ENCODE results near the gene JAZF1.

JAZF1 gene

GRCh38 chr7:28178599-28178998 lies 2.0 kb downstream of the JAZF1 start:
- no peak for TF ChIP-seq TAF1 (IDR thresholded peaks at IDR 0.05; ENCODE audit: borderline replicate concordance, insufficient read depth, low read length)

GRCh38 chr7:28177836-28178235 lies 2.8 kb downstream of the JAZF1 start:
- TF ChIP-seq FOXP2 (optimal IDR thresholded peaks at IDR 0.05; ENCODE audit: borderline replicate concordance, extremely low read depth, extremely low read length, insufficient read depth): no peak
- TF ChIP-seq POLR2AphosphoS5 (IDR thresholded peaks at IDR 0.05; ENCODE audit: low read depth, low read length): no peak
- TF ChIP-seq, protein P1, sequence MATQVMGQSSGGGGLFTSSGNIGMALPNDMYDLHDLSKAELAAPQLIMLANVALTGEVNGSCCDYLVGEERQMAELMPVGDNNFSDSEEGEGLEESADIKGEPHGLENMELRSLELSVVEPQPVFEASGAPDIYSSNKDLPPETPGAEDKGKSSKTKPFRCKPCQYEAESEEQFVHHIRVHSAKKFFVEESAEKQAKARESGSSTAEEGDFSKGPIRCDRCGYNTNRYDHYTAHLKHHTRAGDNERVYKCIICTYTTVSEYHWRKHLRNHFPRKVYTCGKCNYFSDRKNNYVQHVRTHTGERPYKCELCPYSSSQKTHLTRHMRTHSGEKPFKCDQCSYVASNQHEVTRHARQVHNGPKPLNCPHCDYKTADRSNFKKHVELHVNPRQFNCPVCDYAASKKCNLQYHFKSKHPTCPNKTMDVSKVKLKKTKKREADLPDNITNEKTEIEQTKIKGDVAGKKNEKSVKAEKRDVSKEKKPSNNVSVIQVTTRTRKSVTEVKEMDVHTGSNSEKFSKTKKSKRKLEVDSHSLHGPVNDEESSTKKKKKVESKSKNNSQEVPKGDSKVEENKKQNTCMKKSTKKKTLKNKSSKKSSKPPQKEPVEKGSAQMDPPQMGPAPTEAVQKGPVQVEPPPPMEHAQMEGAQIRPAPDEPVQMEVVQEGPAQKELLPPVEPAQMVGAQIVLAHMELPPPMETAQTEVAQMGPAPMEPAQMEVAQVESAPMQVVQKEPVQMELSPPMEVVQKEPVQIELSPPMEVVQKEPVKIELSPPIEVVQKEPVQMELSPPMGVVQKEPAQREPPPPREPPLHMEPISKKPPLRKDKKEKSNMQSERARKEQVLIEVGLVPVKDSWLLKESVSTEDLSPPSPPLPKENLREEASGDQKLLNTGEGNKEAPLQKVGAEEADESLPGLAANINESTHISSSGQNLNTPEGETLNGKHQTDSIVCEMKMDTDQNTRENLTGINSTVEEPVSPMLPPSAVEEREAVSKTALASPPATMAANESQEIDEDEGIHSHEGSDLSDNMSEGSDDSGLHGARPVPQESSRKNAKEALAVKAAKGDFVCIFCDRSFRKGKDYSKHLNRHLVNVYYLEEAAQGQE (IDR thresholded peaks at IDR 0.05; ENCODE audit: insufficient read depth in 1 of 2, low read depth in 2 of 2, low read length in 2 of 2): no peak
- no peak for TF ChIP-seq TAF1 (IDR thresholded peaks at IDR 0.05; ENCODE audit: borderline replicate concordance, insufficient read depth, low read length)
- no peak for TF ChIP-seq SIN3A (IDR thresholded peaks at IDR 0.05; ENCODE audit: borderline replicate concordance, insufficient read depth, low read length)

- TF ChIP-seq TAF1 (IDR thresholded peaks at IDR 0.05; ENCODE audit: borderline replicate concordance, insufficient read depth, low read length) (no peak), POLR2AphosphoS5 (IDR thresholded peaks at IDR 0.05; ENCODE audit: low read depth, low read length) (no peak), SIN3A (IDR thresholded peaks at IDR 0.05; ENCODE audit: borderline replicate concordance, insufficient read depth, low read length) (no peak)
These were observed 4.0 kb downstream of the JAZF1 start for GRCh38 chr7:28176645-28177044.

- no peak for TF ChIP-seq POLR2AphosphoS5 (IDR thresholded peaks at IDR 0.05; ENCODE audit: low read depth, low read length)
- TF ChIP-seq TAF1 (IDR thresholded peaks at IDR 0.05; ENCODE audit: borderline replicate concordance, insufficient read depth, low read length): no peak
- no peak for TF ChIP-seq SIN3A (IDR thresholded peaks at IDR 0.05; ENCODE audit: borderline replicate concordance, insufficient read depth, low read length)
- TF ChIP-seq FOXP2 (optimal IDR thresholded peaks at IDR 0.05; ENCODE audit: borderline replicate concordance, extremely low read depth, extremely low read length, insufficient read depth): no peak
- TF ChIP-seq, protein P1 (IDR thresholded peaks at IDR 0.05; ENCODE audit: insufficient read depth in 1 of 2, low read depth in 2 of 2, low read length in 2 of 2): no peak
These were observed 4.4 kb downstream of the JAZF1 start for GRCh38 chr7:28176174-28176573.

- TF ChIP-seq POLR2AphosphoS5 (IDR thresholded peaks at IDR 0.05; ENCODE audit: low read depth, low read length) (no peak), SIN3A (IDR thresholded peaks at IDR 0.05; ENCODE audit: borderline replicate concordance, insufficient read depth, low read length) (no peak), FOXP2 (optimal IDR thresholded peaks at IDR 0.05; ENCODE audit: borderline replicate concordance, extremely low read depth, extremely low read length, insufficient read depth) (no peak), TAF1 (IDR thresholded peaks at IDR 0.05; ENCODE audit: borderline replicate concordance, insufficient read depth, low read length) (no peak)
- TF ChIP-seq, protein P1 (IDR thresholded peaks at IDR 0.05; ENCODE audit: insufficient read depth in 1 of 2, low read depth in 2 of 2, low read length in 2 of 2): no peak
These were observed 5.5 kb downstream of the JAZF1 start for GRCh38 chr7:28174901-28175661.

- TF ChIP-seq, protein P1 (IDR thresholded peaks at IDR 0.05; ENCODE audit: insufficient read depth in 1 of 2, low read depth in 2 of 2, low read length in 2 of 2): no peak
- TF ChIP-seq POLR2AphosphoS5 (IDR thresholded peaks at IDR 0.05; ENCODE audit: low read depth, low read length): no peak
- no peak for TF ChIP-seq TAF1 (IDR thresholded peaks at IDR 0.05; ENCODE audit: borderline replicate concordance, insufficient read depth, low read length)
- no peak for TF ChIP-seq SIN3A (IDR thresholded peaks at IDR 0.05; ENCODE audit: borderline replicate concordance, insufficient read depth, low read length)
These were observed 6.2 kb downstream of the JAZF1 start for GRCh38 chr7:28174442-28174841.
